Measurements from ENCODE around the gene MCEMP1. TPM values are rescaled to one million over a fixed set of nuclear protein-coding genes. Genes with fewer than 3 reads are reported as not detected.

The MCEMP1 gene
- polyA plus RNA-seq (2013, experiment 1 of 2; ENCODE audit: insufficient read length) = not detected
- polyA plus RNA-seq (2013, experiment 2 of 2; ENCODE audit: insufficient read length) = not detected

GRCh38 chr19:7676854-7677253 lies at the start of gene MCEMP1:
TSS of gene MCEMP1 (plus strand) at chr19:7677090. CDS start at chr19:7677121, 31 bp downstream.
- no peak for DNase-seq

GRCh38 chr19:7627166-7627565 lies 49.7 kb upstream of the MCEMP1 start:
- no peak for DNase-seq

GRCh38 chr19:7628589-7629311 lies 48.1 kb upstream of the MCEMP1 start:
- DNase-seq = no peak

- peak; percentile 99 for DNase-seq
Observed at GRCh38 chr19:7629347-7630054, 47.4 kb upstream of the MCEMP1 start, which contains the start of the genes PET100 and XAB2. TSS of gene PET100 (plus strand) at chr19:7629793. CDS start at chr19:7629834, 41 bp downstream. TSS of gene XAB2 (minus strand) at chr19:7629545. CDS start at chr19:7629527, 18 bp downstream.

GRCh38 chr19:7631577-7631976 lies 45.3 kb upstream of the MCEMP1 start:
- DNase-seq = no peak

GRCh38 chr19:7632340-7633203 lies 44.3 kb upstream of the MCEMP1 start:
- no peak for DNase-seq

- DNase-seq = no peak
Observed at GRCh38 chr19:7633698-7634097, 43.2 kb upstream of the MCEMP1 start, which contains the start of gene PCP2. TSS of gene PCP2 (minus strand) at chr19:7633719. CDS start at chr19:7633457, 262 bp downstream.

GRCh38 chr19:7635670-7636069 lies 41.2 kb upstream of the MCEMP1 start:
- no peak for DNase-seq

GRCh38 chr19:7636317-7636690 lies 40.6 kb upstream of the MCEMP1 start:
- DNase-seq = no peak

GRCh38 chr19:7636691-7637373 lies 40.1 kb upstream of the MCEMP1 start, which contains the start of gene STXBP2:
TSS of gene STXBP2 (plus strand) at chr19:7637110. CDS start at chr19:7637150, 40 bp downstream.
- DNase-seq = no peak

GRCh38 chr19:7637374-7638256 lies 39.3 kb upstream of the MCEMP1 start:
- DNase-seq = no peak

- DNase-seq = no peak
Observed at GRCh38 chr19:7638802-7639465, 38.0 kb upstream of the MCEMP1 start.

GRCh38 chr19:7639863-7640348 lies 37.0 kb upstream of the MCEMP1 start:
- DNase-seq = no peak

GRCh38 chr19:7640803-7641202 lies 36.1 kb upstream of the MCEMP1 start:
- DNase-seq = no peak

- no peak for DNase-seq
Observed at GRCh38 chr19:7641290-7642276, 35.3 kb upstream of the MCEMP1 start.

- DNase-seq = no peak
Observed at GRCh38 chr19:7642295-7643030, 34.4 kb upstream of the MCEMP1 start.

- DNase-seq = no peak
Observed at GRCh38 chr19:7643031-7643415, 33.9 kb upstream of the MCEMP1 start.
